ENCODE measurements around the gene CCDC40. TPM values are rescaled to one million over a fixed set of nuclear protein-coding genes. Genes with fewer than 3 reads are reported as not detected.

The CCDC40 gene
- total and polyA plus RNA-seq, 11 donors = 2.4 to 9.0 (median 5.9) TPM

DNA sequence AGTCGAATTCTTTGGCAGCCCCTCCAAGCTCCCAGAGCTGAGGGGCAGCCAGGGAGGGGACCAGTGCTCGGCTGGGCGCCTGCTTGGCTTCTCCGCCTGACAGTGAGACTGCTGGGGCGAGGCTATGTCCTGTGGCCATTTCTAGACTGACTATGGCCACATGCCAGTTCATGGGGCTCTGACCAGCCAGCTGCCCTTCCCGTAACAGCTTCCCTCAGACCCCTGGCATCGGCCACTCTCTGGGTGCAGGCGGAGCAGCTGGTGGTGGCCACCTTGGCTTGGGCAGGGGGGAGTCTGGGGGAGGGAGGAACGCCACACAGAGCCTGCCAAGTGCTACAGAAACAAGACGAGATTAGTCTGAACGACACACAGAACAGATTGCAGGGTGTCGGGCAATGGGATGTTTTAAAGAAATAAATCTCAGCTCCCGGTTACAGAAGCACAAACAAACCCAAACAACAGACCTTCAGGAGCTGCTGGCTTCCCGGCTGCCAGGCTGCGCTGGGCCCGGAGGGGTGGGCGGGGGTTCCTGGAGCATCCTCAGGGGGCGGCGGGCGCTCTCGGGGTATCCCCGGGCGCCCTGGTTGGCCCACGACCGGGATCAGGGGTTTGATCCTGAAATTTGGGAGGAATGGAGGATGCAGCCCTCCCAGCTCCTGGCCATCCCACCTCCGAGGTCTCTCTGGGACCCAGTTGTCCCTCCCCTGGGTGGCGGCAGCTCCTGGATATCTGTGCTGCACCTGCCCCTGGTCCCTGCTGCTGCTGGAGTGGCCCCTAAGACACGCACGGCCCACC is 35.3 kb upstream of the CCDC40 start:
- intact Hi-C loops (cut with DNase I) = loop anchor here in 4 of 10 donors (10.0 kb wide), 3 partner anchors 74 to 254 kb away; no protein-coding TSS in a partner anchor
- DNase-seq = peak in 3 of 5 donors; percentile 41 to 52 (median 52)
- Histone ChIP-seq H3K27ac (peak overlapping the region in 5 of 12 donors; percentile 26 to 64 (median 53)), H3K4me1 (peaks cover 0 to 25% (median 6%) of the 10 kb centered on the region in 12 donors), H3K27me3 (no peaks in the 10 kb centered on the region), H3K36me3 (peaks cover 0 to 5% (median 0%) of the 10 kb centered on the region in 9 donors), H3K9me3 (no peaks in the 10 kb centered on the region), H3K4me3 (peak overlapping the region in 1 of 12 donors; percentile 7)
- 85 to 88% (median 86%) methylated on average over 20 to 29 of the region's 29 CpGs for WGBS, 4 donors
- no peak for TF ChIP-seq POLR2A (IDR thresholded peaks at IDR 0.05)
- TF ChIP-seq, protein P1, sequence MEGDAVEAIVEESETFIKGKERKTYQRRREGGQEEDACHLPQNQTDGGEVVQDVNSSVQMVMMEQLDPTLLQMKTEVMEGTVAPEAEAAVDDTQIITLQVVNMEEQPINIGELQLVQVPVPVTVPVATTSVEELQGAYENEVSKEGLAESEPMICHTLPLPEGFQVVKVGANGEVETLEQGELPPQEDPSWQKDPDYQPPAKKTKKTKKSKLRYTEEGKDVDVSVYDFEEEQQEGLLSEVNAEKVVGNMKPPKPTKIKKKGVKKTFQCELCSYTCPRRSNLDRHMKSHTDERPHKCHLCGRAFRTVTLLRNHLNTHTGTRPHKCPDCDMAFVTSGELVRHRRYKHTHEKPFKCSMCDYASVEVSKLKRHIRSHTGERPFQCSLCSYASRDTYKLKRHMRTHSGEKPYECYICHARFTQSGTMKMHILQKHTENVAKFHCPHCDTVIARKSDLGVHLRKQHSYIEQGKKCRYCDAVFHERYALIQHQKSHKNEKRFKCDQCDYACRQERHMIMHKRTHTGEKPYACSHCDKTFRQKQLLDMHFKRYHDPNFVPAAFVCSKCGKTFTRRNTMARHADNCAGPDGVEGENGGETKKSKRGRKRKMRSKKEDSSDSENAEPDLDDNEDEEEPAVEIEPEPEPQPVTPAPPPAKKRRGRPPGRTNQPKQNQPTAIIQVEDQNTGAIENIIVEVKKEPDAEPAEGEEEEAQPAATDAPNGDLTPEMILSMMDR (IDR thresholded peaks at IDR 0.05) = no peak
- peak; percentile 61 to 78 (median 68) for ATAC-seq

DNA sequence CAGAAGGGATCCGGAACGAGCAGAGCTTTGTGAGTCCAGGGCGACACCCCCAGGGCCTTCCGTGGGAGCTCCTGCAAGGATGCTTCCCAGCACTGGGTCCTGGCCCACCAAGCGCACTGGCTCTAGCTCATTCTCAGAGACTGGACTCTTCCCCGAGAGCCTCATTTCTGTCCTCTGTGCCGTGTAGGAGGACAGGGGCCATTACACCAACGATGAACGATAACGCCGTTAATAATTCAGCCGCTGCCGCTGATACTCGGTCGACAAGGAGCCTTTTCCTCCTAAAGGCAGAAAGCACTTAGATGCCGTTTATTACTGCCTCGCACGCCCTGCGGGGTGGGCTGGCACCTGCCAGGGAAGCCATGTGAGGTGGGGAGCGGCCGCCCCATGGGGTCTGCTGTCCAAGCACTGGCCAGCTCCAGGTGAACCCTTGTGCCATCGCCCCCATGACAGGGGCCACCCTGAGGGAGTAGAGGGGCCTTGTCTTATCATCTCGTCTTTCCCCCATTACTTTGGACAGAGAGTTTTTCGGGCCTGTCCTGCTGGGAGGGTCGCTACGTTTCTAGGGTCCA is 34.3 kb upstream of the CCDC40 start:
- TF ChIP-seq, protein P1 (IDR thresholded peaks at IDR 0.05) = no peak
- no peak for TF ChIP-seq POLR2A (IDR thresholded peaks at IDR 0.05)
- WGBS, 4 donors = 94 to 96% (median 95%) methylated on average over 26 of the region's 26 CpGs
- H3K27ac ChIP-seq = no peak overlapping the region
- H3K27me3 ChIP-seq = no peaks in the 10 kb centered on the region
- H3K4me1 ChIP-seq = peaks cover 0 to 18% (median 6%) of the 10 kb centered on the region in 12 donors
- peaks cover 0 to 5% (median 0%) of the 10 kb centered on the region in 9 donors for H3K36me3 ChIP-seq
- no peaks in the 10 kb centered on the region for H3K9me3 ChIP-seq
- peak in 1 of 5 donors; percentile 18 for DNase-seq
- H3K4me3 ChIP-seq = no peak overlapping the region
- intact Hi-C loops (cut with DNase I) = loop anchor here in 4 of 10 donors (10.0 kb wide), 3 partner anchors 73 to 253 kb away; no protein-coding TSS in a partner anchor
- no peak for ATAC-seq

DNA sequence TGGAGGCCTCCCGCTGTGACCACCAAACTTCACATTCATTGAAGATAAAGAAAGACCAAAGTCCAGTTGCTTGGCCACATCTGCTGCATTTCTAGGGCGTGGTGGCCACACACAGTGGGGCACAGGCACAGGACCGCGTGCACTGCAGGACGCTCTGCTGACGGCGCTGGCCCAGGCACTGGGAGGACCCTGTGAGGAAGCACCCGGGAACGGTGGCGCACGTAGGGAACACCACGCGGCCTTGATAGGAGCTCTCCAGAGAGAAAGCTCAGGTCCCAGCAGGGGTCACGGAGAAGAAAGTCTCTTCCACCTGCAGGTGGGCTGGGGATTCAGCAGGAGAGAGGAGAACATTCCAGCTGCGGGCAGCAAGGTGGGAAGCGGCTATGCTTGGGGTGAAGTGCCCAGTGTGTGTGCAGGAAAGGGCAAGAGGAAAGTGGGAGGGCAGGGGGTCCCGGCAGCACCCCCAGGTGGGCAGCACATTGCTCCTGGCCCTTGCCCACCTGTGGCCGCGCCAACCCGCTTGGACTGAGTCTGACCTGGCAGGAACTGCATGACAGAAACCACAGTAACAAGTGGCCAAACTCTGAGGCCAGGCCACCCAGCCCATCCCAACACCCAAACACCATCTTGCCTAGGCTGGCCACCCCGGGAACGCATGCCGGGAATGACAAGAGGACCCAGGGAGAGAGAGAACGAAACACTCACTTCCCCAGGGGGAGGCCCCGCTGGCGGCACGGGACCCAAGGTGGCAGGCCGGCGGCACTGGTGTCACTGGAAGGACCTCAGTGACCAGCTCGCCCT is 33.6 kb upstream of the CCDC40 start:
- no peaks in the 10 kb centered on the region for H3K9me3 ChIP-seq
- no peak overlapping the region for H3K4me3 ChIP-seq
- TF ChIP-seq, protein P1 (IDR thresholded peaks at IDR 0.05) = no peak
- 93 to 96% (median 94%) methylated on average over 24 to 30 of the region's 30 CpGs for WGBS, 4 donors
- intact Hi-C loops (cut with DNase I) = loop anchor here in 4 of 10 donors (10.0 kb wide), 3 partner anchors 72 to 252 kb away; no protein-coding TSS in a partner anchor
- H3K4me1 ChIP-seq = peaks cover 0 to 18% (median 6%) of the 10 kb centered on the region in 12 donors
- no peaks in the 10 kb centered on the region for H3K27me3 ChIP-seq
- H3K36me3 ChIP-seq = peaks cover 0 to 5% (median 0%) of the 10 kb centered on the region in 9 donors
- no peak overlapping the region for H3K27ac ChIP-seq
- peak in 1 of 5 donors; percentile 24 for DNase-seq
- ATAC-seq = no peak

All from heart left ventricle (tissue), 16 donors.